ENCODE measurements around the gene IER5L.
A peak's percentile ranks its signal among the peaks of the same experiment; 100 is the strongest.
"Not testable (repeated sequence)": the region's sequence is repeated elsewhere in the genome, so short reads cannot be mapped to it uniquely, and the experiment has no call there.

The IER5L gene

GRCh38 chr9:129166623-129167557, 11.2 kb downstream of the IER5L start:
- peak; percentile 56 for DNase-seq (ENCODE audit: low read depth, low spot score)
- peak overlapping the region; percentile 44 for H3K4me3 ChIP-seq (ENCODE audit: low read length)

GRCh38 chr9:129165198-129165597, 12.9 kb downstream of the IER5L start:
- H3K4me3 ChIP-seq (ENCODE audit: low read length) = no peak overlapping the region
- no peak for DNase-seq (ENCODE audit: low read depth, low spot score)

- H3K4me3 ChIP-seq (ENCODE audit: low read length) = no peak overlapping the region
- no peak for DNase-seq (ENCODE audit: low read depth, low spot score)
Observed at GRCh38 chr9:129164246-129164930, 13.7 kb downstream of the IER5L start.

GRCh38 chr9:129163753-129164152, 14.3 kb downstream of the IER5L start:
- H3K4me3 ChIP-seq (ENCODE audit: low read length) = no peak overlapping the region
- no peak for DNase-seq (ENCODE audit: low read depth, low spot score)

- H3K4me3 ChIP-seq (ENCODE audit: low read length); DNase-seq (ENCODE audit: low read depth, low spot score): not testable (repeated sequence)
Observed at GRCh38 chr9:129163198-129163670, 14.8 kb downstream of the IER5L start.

- no peak for DNase-seq (ENCODE audit: low read depth, low spot score)
Observed at GRCh38 chr9:129162497-129163197, 15.4 kb downstream of the IER5L start.

GRCh38 chr9:129161534-129161837, 16.6 kb downstream of the IER5L start:
- H3K4me3 ChIP-seq (ENCODE audit: low read length) = no peak overlapping the region
- no peak for DNase-seq (ENCODE audit: low read depth, low spot score)

More at GRCh38 chr9:129162497-129163197, 15.4 kb downstream of the IER5L start:
- H3K4me3 ChIP-seq (ENCODE audit: low read length) = no peak overlapping the region

- no peak overlapping the region for H3K4me3 ChIP-seq (ENCODE audit: low read length)
- DNase-seq (ENCODE audit: low read depth, low spot score) = no peak
Observed at GRCh38 chr9:129160712-129161533, 17.1 kb downstream of the IER5L start.

- DNase-seq (ENCODE audit: low read depth, low spot score) = no peak
- no peak overlapping the region for H3K4me3 ChIP-seq (ENCODE audit: low read length)
Observed at GRCh38 chr9:129156163-129156562, 21.9 kb downstream of the IER5L start.

- DNase-seq (ENCODE audit: low read depth, low spot score) = no peak
- H3K4me3 ChIP-seq (ENCODE audit: low read length) = no peak overlapping the region
Observed at GRCh38 chr9:129154866-129155477, 23.1 kb downstream of the IER5L start.

GRCh38 chr9:129151469-129151868, 26.6 kb downstream of the IER5L start:
- H3K4me3 ChIP-seq (ENCODE audit: low read length) = no peak overlapping the region
- no peak for DNase-seq (ENCODE audit: low read depth, low spot score)

- H3K4me3 ChIP-seq (ENCODE audit: low read length) = no peak overlapping the region
- no peak for DNase-seq (ENCODE audit: low read depth, low spot score)
Observed at GRCh38 chr9:129150672-129151211, 27.3 kb downstream of the IER5L start.

GRCh38 chr9:129150122-129150521, 27.9 kb downstream of the IER5L start:
- no peak overlapping the region for H3K4me3 ChIP-seq (ENCODE audit: low read length)
- DNase-seq (ENCODE audit: low read depth, low spot score) = no peak

- no peak overlapping the region for H3K4me3 ChIP-seq (ENCODE audit: low read length)
- no peak for DNase-seq (ENCODE audit: low read depth, low spot score)
Observed at GRCh38 chr9:129149442-129149841, 28.6 kb downstream of the IER5L start.

- no peak overlapping the region for H3K4me3 ChIP-seq (ENCODE audit: low read length)
- DNase-seq (ENCODE audit: low read depth, low spot score) = no peak
Observed at GRCh38 chr9:129148463-129149204, 29.4 kb downstream of the IER5L start.

- H3K4me3 ChIP-seq (ENCODE audit: low read length) = no peak overlapping the region
- DNase-seq (ENCODE audit: low read depth, low spot score) = no peak
Observed at GRCh38 chr9:129146441-129146941, 31.6 kb downstream of the IER5L start.

- H3K4me3 ChIP-seq (ENCODE audit: low read length) = no peak overlapping the region
- no peak for DNase-seq (ENCODE audit: low read depth, low spot score)
Observed at GRCh38 chr9:129145841-129146292, 32.2 kb downstream of the IER5L start.
